ENCODE results near the gene FAM114A1. TPM values are rescaled to one million over a fixed set of nuclear protein-coding genes. Genes with fewer than 3 reads are reported as not detected.
A peak's percentile ranks its signal among the peaks of the same experiment; 100 is the strongest.

Gene FAM114A1
- total RNA-seq, 2 donors from 2014 or later = 19.3 to 39.3 TPM

DNA sequence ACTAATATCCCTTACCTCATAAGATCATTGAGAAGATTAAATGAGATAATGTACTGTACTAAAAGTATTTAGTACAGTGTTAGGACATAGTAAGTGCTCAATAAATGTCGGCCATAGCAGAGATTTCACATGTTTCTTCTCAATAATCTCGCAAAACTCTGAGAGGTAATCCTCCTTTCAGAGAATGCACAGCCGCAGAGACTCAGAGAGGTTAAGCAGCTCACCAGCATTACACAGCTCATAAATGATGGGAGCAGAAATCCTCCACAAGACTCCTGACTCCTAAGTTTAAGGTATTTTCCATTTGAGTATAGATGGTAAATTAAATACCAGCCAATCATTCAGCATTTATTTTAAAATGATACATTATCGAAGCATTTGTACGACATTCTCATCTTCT lies 34.6 kb downstream of the FAM114A1 start:
- H3K36me3 ChIP-seq (ENCODE audit: control insufficient read depth, insufficient read depth, low read length) = peaks cover 11% of the 10 kb centered on the region

GRCh38 chr4:38902695-38903094 lies 35.1 kb downstream of the FAM114A1 start:
- Mint-ChIP-seq H3K4me1 (peaks cover 16% of the 10 kb centered on the region), H3K4me3 (no peak overlapping the region), H3K36me3 (ENCODE audit: low read depth) (peaks cover 15% of the 10 kb centered on the region), H3K9me3 (no peaks in the 10 kb centered on the region), H3K27me3 (ENCODE audit: insufficient read depth) (no peaks in the 10 kb centered on the region), H3K27ac (no peak overlapping the region)
- peak; percentile 59 for TF ChIP-seq CTCF (conservative IDR thresholded peaks at IDR 0.05)
- Histone ChIP-seq H3K4me1 (ENCODE audit: control insufficient read depth, insufficient read depth, low read length) (no peaks in the 10 kb centered on the region), H3K27me3 (ENCODE audit: control insufficient read depth, insufficient read depth, low read length, poor library complexity, severe bottlenecking) (no peaks in the 10 kb centered on the region), H3K9ac (ENCODE audit: extremely low read depth, low read length, poor library complexity, severe bottlenecking) (no peak overlapping the region), H3K9me3 (ENCODE audit: control insufficient read depth, low read length) (no peaks in the 10 kb centered on the region), H3K4me3 (ENCODE audit: low read length) (no peak overlapping the region), H3K27ac (ENCODE audit: low read depth, low read length) (no peak overlapping the region), H3K36me3 (ENCODE audit: control insufficient read depth, insufficient read depth, low read length) (peaks cover 13% of the 10 kb centered on the region)
- no peak for DNase-seq

More for the DNA sequence above, 34.6 kb downstream of the FAM114A1 start:
- H3K27ac ChIP-seq (ENCODE audit: low read depth, low read length) = no peak overlapping the region
- H3K4me3 ChIP-seq (ENCODE audit: low read length) = no peak overlapping the region
- H3K27me3 ChIP-seq (ENCODE audit: control insufficient read depth, insufficient read depth, low read length, poor library complexity, severe bottlenecking) = no peaks in the 10 kb centered on the region
- Mint-ChIP-seq H3K9me3 (no peaks in the 10 kb centered on the region), H3K36me3 (ENCODE audit: low read depth) (peaks cover 12% of the 10 kb centered on the region), H3K27ac (no peak overlapping the region), H3K4me3 (no peak overlapping the region), H3K4me1 (peaks cover 16% of the 10 kb centered on the region), H3K27me3 (ENCODE audit: insufficient read depth) (no peaks in the 10 kb centered on the region)
- no peak for TF ChIP-seq CTCF (conservative IDR thresholded peaks at IDR 0.05)
- no peak overlapping the region for H3K9ac ChIP-seq (ENCODE audit: extremely low read depth, low read length, poor library complexity, severe bottlenecking)
- no peak for DNase-seq
- 97 to 100% methylated on average over 2 to 5 of the region's 5 CpGs for WGBS, 2 experiments (ENCODE audit: insufficient coverage in 1 of 2, insufficient read length in 1 of 2)
- no peaks in the 10 kb centered on the region for H3K9me3 ChIP-seq (ENCODE audit: control insufficient read depth, low read length)
- H3K4me1 ChIP-seq (ENCODE audit: control insufficient read depth, insufficient read depth, low read length) = no peaks in the 10 kb centered on the region

GRCh38 chr4:38904090-38904666 lies 36.6 kb downstream of the FAM114A1 start:
- Mint-ChIP-seq H3K4me3 (no peak overlapping the region), H3K36me3 (ENCODE audit: low read depth) (peaks cover 20% of the 10 kb centered on the region), H3K27ac (no peak overlapping the region), H3K27me3 (ENCODE audit: insufficient read depth) (no peaks in the 10 kb centered on the region), H3K9me3 (no peaks in the 10 kb centered on the region), H3K4me1 (peaks cover 16% of the 10 kb centered on the region)
- H3K4me1 ChIP-seq (ENCODE audit: control insufficient read depth, insufficient read depth, low read length) = no peaks in the 10 kb centered on the region
- 85 to 92% methylated on average over 2 to 10 of the region's 10 CpGs for whole genome bisulfite sequencing, 2 experiments (ENCODE audit: insufficient coverage in 1 of 2, insufficient read length in 1 of 2)
- H3K27me3 ChIP-seq (ENCODE audit: control insufficient read depth, insufficient read depth, low read length, poor library complexity, severe bottlenecking) = no peaks in the 10 kb centered on the region
- H3K9ac ChIP-seq (ENCODE audit: extremely low read depth, low read length, poor library complexity, severe bottlenecking) = no peak overlapping the region
- peaks cover 19% of the 10 kb centered on the region for H3K36me3 ChIP-seq (ENCODE audit: control insufficient read depth, insufficient read depth, low read length)
- DNase-seq = no peak
- TF ChIP-seq CTCF (conservative IDR thresholded peaks at IDR 0.05) = no peak
- no peaks in the 10 kb centered on the region for H3K9me3 ChIP-seq (ENCODE audit: control insufficient read depth, low read length)
- H3K27ac ChIP-seq (ENCODE audit: low read depth, low read length) = no peak overlapping the region
- no peak overlapping the region for H3K4me3 ChIP-seq (ENCODE audit: low read length)

Data from endodermal cell (in vitro differentiated cells).